Forelimb muscle (tissue), 1 donor: ENCODE results near the gene RBCK1. TPM values are rescaled to one million over a fixed set of nuclear protein-coding genes. Genes with fewer than 3 reads are reported as not detected.

Experiments used
- DNase-seq: peaks from one replicate; pipeline ENCODE4 v3.0.0-alpha.2; 2013; ENCODE audit warnings: low read depth
- polyA plus RNA-seq: library from polyadenylated mRNA; unstranded; fragments of 120-200 nt; gene quantifications from one replicate; pipeline ENCODE4 v1.2.1, GENCODE V29; 2013; ENCODE audit not compliant: insufficient read length

The RBCK1 gene
- polyA plus RNA-seq, 1 donor: 48.3 TPM

DNA sequence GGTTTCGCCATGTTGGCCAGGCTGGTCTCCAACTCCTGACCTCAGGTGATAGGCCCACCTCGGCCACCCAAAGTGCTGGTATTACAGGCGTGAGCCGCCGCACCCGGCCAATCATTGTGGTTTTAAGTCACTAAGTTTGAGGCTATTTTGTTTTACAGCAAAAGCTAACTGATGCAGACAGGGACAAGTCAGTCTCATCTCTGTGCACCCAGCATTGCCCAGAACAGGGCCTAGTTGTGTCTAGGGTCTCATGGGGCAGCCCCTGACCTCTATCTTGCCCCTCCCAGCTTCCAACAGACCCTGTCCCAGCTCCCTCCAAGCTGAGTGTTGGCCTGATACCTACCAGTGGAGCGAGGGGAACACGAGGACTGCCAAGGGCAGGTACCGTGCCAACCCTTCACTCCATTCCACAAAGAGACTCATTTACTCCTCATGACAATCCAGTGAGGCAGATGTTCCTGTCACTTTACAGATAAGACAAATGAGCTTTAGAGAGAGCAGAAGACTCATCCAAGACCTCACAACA, 8.9 kb upstream of the RBCK1 start:
- no peak for DNase-seq

DNA sequence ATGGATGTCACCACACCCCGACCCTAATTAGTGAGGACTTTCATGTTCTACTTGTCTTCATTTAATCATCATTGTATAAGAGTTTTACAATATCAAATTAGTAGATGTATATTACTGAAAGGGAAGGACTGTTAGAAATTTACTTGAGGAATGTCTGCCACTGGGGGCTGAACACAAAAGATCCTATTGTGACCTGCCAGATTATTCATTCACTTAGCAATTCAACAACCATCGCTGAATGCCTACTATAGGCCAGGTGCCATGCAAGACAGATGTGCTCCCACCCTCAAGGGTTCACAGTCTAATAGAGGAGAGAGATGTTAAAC, 8.0 kb upstream of the RBCK1 start:
- no peak for DNase-seq

DNA sequence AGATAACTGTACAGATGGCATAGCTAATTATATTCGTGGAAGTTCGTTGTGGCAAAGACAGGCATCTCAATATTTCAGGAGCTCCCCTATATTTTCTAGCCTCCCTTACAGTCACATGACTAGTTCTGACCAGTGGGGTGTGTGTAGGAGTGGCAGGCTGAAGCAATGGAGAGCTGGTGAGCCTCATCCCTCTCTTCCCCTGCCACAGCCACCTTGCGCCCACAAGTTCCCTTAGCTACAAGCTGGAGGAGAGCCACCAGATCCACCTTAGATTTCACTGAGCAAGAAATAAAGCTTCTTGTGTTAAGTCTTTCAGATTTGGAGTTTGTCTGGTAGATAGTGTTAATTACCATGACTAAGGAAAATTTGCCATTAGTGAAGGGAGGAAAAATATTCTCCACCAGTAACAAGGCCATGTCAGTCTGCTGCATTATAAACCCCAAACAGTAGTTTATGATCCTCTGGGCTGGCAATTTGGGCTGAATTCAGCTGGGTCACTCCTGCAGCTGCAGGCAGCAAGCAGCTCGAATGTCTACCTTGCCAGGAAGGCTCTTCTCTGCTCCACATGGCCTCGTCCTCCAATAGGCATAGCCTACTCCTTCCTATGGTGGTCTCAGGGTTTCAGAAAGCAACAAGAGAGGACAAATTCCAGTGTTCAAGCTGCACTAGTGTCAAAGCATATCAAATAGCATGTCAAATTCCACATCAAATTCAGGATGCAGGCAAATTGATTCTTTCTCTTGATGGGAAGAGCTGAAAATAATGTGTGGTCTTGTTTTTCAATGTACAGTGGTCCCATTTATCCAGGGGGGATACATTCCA, 7.4 kb upstream of the RBCK1 start:
- DNase-seq: no peak

DNA sequence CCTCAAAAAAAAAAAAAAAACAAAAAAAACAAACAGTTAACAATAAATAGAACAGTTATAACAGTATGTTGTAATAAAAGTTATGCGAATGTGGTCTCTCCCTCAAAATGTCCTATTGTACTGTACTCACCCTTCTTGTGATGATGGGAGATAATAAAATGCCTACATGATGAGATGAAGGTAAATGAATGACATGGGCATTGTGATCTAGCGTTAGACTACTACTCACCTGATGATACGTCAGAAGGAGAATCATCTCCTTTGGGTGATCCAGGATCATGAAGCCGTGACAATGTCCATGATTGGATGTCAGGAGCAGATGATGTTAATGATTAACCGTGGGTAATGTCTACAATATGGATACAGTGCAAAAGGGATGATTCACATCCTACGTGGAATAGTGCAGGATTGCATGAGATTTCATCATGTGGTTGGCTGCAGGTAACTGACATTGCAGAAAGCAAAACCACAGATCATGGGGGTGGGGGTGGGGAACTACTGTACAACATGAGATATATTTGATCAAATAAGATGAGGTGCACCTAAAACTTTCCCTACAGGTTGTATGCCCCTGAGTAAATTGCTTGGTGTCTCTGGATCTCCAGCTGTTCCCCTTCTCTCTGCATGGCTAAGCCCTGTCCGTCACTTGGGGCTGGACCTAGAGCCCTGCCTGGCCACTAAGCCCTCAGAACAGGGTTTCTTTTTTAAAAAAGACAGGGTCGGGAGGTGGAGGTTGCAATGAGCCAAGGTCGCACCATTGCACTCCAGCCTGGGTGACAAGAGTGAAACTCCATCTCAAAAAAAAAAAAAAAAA, 6.2 kb upstream of the RBCK1 start:
- no peak for DNase-seq

DNA sequence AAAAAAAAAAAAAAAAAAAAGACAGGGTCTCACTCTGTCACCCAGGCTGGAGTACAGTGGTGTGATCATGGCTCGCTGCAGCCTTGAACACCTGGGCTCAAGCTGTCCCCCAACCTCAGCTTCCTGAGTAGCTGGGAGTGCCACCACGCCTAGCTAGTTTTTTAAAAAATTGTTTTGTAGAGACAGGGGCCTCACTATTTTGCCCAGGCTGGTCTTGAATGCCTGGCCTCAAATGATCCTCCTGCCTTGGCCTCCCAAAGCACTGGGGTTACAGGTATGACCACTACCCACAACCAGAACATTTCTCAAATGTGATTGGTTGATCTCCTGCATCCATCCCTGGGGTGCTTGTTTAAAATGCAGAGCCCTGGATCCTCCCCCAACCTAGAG, 5.6 kb upstream of the RBCK1 start:
- DNase-seq: no peak

DNA sequence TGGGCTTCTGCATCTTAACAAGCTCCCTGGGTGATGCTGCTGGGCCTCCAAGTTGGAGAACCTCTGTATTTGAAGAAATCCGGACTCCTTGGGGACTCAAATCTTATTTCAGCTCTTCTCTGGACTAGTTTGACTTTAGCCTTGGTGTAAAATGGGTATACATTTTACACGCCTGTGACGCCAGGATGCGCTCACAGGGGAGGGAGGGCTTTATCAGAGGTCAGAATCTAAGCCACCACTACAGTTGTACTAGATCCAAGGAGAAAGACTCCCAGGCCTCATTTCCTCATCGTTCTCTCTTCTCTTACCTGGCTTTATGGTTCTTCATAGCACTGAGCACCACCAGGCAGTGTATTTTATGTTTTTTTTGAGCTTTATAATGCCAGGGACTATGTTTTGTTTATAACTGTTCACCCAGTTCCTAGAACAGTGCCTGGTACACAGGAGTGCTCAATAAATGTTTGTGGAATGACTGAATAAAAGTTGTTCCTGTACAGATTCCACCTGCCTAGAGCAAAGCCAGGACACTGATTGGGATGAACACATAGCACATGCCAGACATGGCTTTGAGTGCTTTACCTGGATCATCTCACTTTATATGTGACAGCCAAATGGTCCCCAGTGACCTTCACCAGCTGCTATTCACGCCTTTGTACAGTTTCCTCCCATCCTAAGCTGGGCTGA, 5.1 kb upstream of the RBCK1 start:
- DNase-seq: no peak

DNA sequence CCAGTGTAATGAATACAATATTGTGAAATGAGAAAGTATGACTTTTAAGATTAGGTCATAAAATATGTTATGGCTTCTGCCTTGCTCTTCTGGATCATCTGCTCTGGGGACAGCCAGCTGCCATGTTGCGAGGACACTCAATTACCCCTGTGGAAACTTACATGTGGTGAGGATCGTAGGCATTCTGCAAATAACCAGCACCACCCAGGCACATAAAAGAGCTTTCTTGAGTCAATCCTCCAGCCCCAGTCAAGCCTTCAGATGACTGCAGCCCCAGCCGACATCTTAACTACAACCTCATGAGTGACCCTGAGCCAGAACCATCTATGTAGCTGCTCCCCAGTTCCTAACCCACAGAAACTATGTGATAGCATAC, 4.5 kb upstream of the RBCK1 start:
- no peak for DNase-seq

DNA sequence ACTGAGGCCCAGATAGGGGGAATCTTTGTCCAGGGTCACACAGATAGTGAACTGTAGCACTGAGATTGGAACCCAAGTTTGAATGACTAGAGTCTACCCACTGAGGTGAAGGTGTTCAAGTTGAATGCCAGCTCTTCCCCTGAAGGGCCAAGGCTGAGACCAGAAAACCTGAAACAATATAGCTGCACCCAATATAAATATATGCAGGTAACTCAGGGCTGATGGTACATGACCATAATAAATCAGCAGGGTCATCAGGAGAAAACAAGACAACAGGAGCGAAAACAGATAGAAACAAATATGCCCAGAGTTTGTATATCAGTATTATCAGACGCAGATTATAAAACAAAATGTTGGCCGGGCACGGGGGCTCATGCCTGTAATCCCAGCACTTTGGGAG, 4.0 kb upstream of the RBCK1 start:
- DNase-seq: no peak

DNA sequence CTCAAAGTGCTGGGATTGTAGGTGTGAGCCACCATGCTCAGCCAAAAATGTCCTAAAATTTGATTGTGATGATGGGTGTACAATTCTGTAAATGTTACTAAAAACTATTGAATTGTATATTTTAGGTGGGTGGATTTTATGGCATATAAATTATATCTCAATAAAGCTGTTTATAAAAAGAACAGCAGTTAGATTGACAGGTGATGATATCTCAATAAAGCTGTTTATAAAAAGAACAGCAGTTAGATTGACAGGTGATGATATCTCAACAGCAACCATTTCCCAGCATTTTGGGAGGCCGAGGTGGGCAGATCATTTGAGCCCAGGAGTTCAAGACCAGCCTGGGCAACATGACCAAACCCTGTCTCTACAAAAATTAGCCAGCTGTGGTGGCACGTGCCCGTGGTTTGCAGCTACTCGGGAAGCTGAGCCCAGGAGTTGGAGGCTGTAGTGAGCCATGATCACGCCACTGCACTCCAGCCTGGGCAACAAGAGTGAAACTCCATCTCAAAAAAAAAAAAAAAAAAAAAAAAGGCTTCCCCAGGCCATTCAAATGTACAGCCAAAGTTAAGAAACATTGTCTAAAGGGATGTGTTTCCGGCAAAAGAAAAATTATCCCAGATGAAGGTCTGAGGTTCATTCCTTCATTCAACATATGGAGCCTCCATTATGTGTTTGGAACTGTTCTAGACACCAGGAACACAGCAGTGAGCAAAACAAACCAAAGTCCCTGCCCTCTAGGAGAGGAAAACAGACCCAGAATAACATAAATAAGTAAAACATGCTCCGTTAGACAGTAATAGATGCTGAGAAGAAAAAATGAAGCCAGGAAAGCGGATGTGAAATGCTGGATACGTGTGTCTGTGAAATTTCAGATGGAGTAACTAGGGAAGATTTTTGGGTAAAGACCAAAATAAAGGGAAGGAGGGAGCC, 1.6 kb upstream of the RBCK1 start:
- no peak for DNase-seq

DNA sequence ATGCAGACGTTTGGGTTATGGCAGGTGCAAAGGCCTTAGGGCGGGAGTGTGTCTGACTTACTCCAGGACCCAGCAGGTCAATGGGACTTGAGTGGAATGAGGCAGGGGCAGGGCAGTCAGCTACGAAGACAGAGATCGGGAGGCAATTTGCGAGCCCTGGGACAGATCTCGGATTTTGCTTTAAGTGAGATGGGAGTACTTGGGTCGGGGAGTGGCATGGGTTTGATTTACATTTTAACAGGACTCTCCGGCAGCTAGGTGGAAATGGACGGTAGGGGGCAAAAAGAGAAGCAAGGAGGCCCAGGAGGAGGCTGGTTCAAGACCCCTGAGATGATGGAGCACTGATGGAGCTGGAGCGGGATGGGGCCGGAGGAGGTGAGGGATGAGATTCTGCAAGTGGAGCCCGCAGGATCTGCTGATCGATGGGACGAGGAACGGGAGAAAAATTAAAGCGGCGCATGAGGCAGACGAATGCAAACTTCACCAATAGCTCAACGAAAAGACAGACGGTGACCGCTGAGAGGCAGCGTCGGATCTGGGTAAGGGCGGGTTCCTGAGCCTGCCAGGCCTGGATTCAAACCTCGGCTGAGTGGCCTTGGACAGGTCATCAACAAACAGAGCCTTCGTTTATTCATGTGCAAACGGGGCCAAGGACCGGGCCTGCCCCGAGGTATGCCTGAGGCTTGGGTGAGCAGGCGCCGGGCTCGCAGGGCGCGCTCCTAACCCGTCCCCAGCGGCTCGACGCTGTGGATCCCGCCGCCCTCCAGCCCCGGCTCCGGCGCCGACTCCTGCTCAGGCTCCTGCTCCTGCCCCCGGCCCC, 756 bp upstream of the RBCK1 start:
- DNase-seq: no peak

DNA sequence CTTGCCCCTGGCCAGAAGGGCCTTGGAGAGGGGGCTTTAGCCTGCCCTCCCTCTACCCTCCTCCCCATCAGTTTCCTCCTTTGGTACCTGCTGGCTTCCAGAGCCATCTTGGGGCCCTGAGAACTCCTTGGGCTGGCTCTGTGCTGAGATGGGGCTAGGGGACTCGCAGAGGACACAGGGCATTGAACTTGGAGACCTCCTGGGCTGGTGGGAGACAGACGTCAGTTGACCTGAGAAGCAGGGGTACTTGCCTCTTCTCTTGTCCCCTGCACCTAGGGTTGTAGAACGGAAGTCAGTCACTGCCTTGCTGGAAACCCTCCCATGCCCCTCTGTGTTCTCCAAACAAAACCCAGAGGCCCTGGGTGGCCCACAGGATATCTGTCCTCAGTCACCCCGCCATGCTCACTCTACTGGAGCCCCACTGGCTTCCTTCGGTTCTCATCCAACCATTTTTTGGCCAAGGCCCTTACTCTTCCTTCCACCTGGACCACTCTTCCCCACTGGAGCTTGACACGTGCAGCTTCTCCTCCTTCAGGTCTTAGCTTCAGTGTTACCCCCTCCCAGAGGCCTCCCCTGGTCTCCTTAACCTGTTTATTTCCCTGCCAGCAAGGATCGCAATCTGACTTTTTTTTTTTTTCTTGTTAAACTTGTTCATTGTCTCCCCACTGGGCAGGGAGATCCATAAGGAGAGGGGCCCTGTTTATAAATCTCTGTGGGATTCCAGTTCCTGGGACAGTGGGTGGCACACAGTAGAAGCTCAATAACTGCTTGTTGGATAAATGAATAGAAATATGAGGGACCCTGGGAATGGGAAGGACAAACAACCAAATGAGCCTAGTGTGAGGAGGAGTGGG, 971 bp downstream of the RBCK1 start:
- no peak for DNase-seq

DNA sequence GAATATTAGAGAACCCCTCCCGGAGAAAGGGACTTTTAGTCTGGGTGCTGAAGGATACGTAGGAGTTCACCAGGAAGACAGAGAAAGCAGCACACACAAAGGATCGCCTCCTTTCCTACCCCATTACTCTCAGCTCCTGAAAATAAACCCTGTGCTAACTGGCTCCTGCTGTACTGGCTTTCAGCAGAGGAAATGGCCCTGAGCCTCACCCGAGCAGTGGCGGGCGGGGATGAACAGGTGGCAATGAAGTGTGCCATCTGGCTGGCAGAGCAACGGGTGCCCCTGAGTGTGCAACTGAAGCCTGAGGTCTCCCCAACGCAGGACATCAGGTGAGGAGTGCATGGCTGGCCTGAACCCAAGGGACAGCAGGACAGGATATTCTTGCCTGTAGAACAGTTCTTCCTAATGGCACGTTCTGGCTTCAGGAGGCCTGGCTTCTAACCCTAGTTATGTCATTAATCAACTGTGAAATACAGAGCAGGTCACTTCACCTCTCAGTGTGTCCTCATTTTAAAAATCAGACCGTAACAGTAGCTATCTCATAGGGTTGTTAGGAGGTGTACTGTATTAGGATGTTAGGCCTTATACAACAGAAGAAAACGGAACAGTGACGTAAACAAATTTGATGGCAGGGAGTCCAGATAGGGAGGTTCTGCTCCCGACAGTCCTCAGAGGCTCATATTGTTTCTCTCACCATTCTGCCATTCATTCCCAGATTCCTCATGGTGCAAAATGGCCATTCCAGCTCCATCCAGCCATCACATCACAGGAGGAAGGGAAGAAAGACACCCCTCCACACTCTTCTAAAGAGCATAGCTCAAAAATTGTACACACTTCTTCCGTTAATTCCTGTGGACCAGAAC, 1.8 kb downstream of the RBCK1 start:
- DNase-seq: no peak

DNA sequence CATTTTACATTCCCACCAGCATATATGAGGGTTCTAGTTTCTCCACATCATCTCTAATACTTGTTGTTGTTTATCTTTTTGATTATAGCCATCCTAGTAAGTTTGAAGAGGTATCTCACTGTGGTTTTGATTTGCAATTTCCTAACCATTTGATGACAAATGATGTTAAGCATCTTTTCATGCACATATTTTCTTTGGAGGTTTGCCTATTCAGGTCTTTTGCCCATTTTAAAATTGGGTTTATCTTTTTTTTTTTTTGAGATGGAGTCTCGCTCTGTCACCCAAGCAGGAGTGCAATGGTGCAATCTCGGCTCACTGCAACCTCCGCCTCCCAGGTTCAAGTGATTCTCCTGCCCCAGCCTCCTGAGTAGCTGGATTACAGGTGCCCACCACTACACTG, 4.0 kb downstream of the RBCK1 start:
- DNase-seq: no peak

DNA sequence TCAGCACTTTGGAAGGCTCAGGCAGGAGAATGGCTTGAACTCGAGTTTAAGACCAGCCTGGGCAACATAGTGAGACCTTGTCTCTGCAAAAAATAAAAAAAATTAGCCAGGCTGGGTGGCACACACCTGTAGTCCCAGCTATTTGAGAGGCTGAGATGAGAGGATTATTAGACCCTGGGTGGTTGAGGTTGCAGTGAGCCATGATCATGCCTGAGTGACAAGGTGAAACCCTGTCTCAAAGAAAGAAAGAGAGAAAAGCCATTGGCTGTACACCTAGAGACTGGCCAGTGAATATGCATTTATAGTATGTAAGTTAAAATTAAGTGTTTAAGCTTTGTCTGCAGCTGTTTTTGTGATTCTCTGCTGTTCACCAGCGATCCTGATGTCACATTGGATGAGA, 6.1 kb downstream of the RBCK1 start:
- DNase-seq: no peak

DNA sequence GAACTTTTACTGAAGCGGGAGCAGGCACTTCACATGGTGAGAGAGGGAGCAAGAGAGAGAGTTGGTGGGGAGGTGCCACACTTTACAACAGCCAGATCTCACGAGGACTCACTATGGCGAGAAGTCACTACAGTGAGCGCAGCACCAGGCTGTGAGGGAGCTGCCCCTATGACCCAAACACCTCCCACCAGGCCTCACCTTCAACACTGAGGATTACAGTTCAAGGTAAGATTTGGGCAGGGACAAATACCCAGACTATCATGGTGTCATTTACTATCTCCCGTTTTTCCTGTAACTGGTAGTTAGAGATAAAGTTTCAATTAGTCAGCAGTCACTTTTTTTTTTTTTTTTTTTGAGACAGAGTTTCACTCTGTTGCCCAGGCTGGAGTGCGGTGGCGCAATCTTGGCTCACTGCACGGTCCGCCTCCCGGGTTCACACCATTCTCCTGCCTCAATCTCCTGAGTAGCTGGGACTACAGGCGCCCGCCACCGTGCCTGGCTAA, 7.8 kb downstream of the RBCK1 start:
- DNase-seq: no peak

DNA sequence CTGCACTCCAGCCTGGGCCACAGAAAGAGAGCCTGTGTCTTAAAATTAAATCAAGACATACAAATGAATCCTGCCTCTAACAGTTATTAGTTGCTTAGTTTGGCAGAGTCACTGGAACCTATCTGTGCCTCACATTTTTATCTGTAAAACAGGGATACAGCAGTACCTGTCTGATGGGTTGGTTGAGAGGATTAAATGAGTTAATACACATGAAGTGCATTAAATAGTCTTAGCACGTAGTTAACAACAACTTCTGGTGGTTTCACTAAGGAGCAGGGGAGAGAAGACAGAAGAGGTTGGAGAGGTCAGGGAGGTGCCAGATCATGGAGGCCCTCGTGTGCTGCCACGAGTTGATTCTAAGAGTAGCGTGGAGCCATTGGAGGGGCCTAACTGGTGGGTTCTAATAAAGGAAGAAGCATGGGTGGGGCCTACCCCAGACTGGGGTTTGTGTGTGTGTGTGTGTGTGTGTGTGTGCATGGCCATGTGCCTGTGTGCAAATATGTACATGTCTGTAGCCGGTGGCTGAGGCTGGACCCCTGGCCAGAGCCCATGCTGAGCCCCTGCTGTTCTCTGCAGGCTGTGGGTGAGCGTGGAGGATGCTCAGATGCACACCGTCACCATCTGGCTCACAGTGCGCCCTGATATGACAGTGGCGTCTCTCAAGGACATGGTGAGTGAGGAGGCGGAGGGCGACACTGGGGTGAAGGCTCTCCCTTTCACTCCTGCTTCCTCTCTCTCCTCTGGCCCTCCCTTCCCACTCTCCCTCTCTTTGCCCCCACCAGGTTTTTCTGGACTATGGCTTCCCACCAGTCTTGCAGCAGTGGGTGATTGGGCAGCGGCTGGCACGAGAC, 9.1 kb downstream of the RBCK1 start:
- no peak for DNase-seq

DNA sequence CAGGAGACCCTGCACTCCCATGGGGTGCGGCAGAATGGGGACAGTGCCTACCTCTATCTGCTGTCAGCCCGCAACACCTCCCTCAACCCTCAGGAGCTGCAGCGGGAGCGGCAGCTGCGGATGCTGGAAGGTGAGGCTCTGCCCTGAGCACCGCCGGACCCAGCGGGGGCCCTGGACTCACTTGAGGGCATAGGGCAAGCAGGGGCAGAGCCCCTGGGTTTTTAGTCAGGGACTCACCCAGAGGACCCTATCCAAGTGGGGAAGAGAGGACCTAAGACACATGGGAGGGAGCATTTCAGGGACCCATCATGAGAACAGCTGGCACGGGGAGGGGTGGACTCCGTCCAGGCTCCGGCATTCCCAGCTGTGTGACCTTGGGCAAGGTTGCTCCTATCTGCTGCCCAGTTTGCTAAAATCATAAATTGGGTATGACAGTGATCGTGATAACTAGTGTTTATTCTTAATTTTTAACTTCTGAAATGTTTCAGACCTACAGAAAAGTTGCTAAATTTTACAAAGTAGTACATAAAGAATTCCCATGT, 9.8 kb downstream of the RBCK1 start:
- no peak for DNase-seq
